GM23338 (cell line): ENCODE measurements around the gene NHERF1.

Source experiments
- CREB1 ChIP-seq: fragments of 250-450 bp; sonication (Bioruptor Pico); IDR thresholded peaks from 2 replicates; pipeline ENCODE4 v1.5.0; 2020; ENCODE audit warnings: low read depth, mild to moderate bottlenecking, moderate library complexity
- EZH2 ChIP-seq: fragments of 200-600 bp; sonication (generic); IDR thresholded peaks from one replicate; pipeline ENCODE4 v1.8.0; 2017; ENCODE audit warnings: antibody characterized with exemption, mild to moderate bottlenecking, low read depth; ENCODE audit not compliant: unreplicated experiment
- EZH2phosphoT487 ChIP-seq: fragments of 200-600 bp; sonication (generic); IDR thresholded peaks from one replicate; pipeline ENCODE4 v1.8.1; 2018; ENCODE audit warnings: antibody characterized with exemption; ENCODE audit not compliant: unreplicated experiment
- JUNB ChIP-seq: IDR thresholded peaks from one replicate; pipeline ENCODE4 v1.6.1; 2016; ENCODE audit warnings: antibody characterized with exemption; ENCODE audit not compliant: unreplicated experiment
- NANOG ChIP-seq: IDR thresholded peaks from 2 replicates; pipeline ENCODE4 v1.6.1; 2016; ENCODE audit warnings: antibody characterized with exemption, borderline replicate concordance
- POLR2AphosphoS5 ChIP-seq: IDR thresholded peaks from 2 replicates; pipeline ENCODE4 v1.6.1; 2016; ENCODE audit warnings: antibody characterized with exemption, low read depth
- STAT1 ChIP-seq: IDR thresholded peaks from one replicate; pipeline ENCODE4 v1.6.1; 2016; ENCODE audit warnings: antibody characterized with exemption; ENCODE audit not compliant: unreplicated experiment
- ZNF114 ChIP-seq: fragments of 250-450 bp; sonication (Bioruptor Pico); IDR thresholded peaks from 2 replicates; pipeline ENCODE4 v1.5.0; 2020; ENCODE audit warnings: mild to moderate bottlenecking, moderate library complexity
- TF ChIP-seq, protein P1 (sequence below), 2 experiments: fragments of 200-600 bp in 1 of 2; sonication (generic) in 1 of 2; conservative IDR thresholded peaks; 2 replicates each; pipeline versions ENCODE4 v1.5.1 to v1.6.1; 2016 to 2017; ENCODE audit warnings: antibody characterized with exemption in 2 of 2, low read depth in 2 of 2, mild to moderate bottlenecking in 2 of 2, moderate library complexity in 1 of 2
- TF ChIP-seq, protein P2 (sequence below): IDR thresholded peaks from one replicate; pipeline ENCODE4 v1.6.1; 2018; ENCODE audit warnings: antibody characterized with exemption; ENCODE audit not compliant: unreplicated experiment
- TF ChIP-seq, protein P3 (sequence below): IDR thresholded peaks from 2 replicates; pipeline ENCODE4 v1.6.1; 2016; ENCODE audit warnings: antibody characterized with exemption
- TF ChIP-seq, protein P4 (sequence below): fragments of 250-450 bp; sonication (Bioruptor Pico); IDR thresholded peaks from 2 replicates; pipeline ENCODE4 v1.5.0; 2020; ENCODE audit warnings: mild to moderate bottlenecking, moderate library complexity

DNA sequence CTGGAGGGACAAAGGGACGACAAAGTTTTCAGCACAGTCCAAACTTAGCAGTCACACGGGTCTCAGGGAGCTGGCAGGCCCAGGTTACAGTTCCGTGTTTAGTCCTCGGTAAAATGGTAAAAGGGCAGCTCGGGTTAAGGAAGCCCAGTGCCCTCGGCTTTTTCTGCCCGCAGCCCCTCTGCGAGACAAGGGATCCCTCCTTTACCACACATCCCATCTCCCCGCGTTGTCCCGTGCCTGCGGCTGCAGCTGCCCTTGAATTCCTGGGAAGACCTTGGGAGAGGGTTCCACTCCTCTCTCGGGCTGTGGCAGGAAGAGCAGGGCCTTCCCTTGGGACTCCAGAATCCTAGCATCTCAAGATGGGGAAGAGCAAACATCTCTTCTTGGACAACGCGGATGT is 18.6 kb upstream of the NHERF1 start:
- TF ChIP-seq POLR2AphosphoS5 (no peak), EZH2 (no peak), EZH2phosphoT487 (no peak), CREB1 (CRISPR knock-in tag) (no peak), STAT1 (no peak), JUNB (no peak), ZNF114 (CRISPR knock-in tag) (no peak), NANOG (no peak)
- TF ChIP-seq, protein P1, sequence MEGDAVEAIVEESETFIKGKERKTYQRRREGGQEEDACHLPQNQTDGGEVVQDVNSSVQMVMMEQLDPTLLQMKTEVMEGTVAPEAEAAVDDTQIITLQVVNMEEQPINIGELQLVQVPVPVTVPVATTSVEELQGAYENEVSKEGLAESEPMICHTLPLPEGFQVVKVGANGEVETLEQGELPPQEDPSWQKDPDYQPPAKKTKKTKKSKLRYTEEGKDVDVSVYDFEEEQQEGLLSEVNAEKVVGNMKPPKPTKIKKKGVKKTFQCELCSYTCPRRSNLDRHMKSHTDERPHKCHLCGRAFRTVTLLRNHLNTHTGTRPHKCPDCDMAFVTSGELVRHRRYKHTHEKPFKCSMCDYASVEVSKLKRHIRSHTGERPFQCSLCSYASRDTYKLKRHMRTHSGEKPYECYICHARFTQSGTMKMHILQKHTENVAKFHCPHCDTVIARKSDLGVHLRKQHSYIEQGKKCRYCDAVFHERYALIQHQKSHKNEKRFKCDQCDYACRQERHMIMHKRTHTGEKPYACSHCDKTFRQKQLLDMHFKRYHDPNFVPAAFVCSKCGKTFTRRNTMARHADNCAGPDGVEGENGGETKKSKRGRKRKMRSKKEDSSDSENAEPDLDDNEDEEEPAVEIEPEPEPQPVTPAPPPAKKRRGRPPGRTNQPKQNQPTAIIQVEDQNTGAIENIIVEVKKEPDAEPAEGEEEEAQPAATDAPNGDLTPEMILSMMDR (conservative IDR thresholded peaks at IDR 0.05; ENCODE audit: low read depth in 2 of 2), result no peak
- TF ChIP-seq, protein P2, sequence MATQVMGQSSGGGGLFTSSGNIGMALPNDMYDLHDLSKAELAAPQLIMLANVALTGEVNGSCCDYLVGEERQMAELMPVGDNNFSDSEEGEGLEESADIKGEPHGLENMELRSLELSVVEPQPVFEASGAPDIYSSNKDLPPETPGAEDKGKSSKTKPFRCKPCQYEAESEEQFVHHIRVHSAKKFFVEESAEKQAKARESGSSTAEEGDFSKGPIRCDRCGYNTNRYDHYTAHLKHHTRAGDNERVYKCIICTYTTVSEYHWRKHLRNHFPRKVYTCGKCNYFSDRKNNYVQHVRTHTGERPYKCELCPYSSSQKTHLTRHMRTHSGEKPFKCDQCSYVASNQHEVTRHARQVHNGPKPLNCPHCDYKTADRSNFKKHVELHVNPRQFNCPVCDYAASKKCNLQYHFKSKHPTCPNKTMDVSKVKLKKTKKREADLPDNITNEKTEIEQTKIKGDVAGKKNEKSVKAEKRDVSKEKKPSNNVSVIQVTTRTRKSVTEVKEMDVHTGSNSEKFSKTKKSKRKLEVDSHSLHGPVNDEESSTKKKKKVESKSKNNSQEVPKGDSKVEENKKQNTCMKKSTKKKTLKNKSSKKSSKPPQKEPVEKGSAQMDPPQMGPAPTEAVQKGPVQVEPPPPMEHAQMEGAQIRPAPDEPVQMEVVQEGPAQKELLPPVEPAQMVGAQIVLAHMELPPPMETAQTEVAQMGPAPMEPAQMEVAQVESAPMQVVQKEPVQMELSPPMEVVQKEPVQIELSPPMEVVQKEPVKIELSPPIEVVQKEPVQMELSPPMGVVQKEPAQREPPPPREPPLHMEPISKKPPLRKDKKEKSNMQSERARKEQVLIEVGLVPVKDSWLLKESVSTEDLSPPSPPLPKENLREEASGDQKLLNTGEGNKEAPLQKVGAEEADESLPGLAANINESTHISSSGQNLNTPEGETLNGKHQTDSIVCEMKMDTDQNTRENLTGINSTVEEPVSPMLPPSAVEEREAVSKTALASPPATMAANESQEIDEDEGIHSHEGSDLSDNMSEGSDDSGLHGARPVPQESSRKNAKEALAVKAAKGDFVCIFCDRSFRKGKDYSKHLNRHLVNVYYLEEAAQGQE, result no peak
- TF ChIP-seq, protein P3, sequence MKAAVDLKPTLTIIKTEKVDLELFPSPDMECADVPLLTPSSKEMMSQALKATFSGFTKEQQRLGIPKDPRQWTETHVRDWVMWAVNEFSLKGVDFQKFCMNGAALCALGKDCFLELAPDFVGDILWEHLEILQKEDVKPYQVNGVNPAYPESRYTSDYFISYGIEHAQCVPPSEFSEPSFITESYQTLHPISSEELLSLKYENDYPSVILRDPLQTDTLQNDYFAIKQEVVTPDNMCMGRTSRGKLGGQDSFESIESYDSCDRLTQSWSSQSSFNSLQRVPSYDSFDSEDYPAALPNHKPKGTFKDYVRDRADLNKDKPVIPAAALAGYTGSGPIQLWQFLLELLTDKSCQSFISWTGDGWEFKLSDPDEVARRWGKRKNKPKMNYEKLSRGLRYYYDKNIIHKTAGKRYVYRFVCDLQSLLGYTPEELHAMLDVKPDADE, result no peak
- TF ChIP-seq, protein P4, sequence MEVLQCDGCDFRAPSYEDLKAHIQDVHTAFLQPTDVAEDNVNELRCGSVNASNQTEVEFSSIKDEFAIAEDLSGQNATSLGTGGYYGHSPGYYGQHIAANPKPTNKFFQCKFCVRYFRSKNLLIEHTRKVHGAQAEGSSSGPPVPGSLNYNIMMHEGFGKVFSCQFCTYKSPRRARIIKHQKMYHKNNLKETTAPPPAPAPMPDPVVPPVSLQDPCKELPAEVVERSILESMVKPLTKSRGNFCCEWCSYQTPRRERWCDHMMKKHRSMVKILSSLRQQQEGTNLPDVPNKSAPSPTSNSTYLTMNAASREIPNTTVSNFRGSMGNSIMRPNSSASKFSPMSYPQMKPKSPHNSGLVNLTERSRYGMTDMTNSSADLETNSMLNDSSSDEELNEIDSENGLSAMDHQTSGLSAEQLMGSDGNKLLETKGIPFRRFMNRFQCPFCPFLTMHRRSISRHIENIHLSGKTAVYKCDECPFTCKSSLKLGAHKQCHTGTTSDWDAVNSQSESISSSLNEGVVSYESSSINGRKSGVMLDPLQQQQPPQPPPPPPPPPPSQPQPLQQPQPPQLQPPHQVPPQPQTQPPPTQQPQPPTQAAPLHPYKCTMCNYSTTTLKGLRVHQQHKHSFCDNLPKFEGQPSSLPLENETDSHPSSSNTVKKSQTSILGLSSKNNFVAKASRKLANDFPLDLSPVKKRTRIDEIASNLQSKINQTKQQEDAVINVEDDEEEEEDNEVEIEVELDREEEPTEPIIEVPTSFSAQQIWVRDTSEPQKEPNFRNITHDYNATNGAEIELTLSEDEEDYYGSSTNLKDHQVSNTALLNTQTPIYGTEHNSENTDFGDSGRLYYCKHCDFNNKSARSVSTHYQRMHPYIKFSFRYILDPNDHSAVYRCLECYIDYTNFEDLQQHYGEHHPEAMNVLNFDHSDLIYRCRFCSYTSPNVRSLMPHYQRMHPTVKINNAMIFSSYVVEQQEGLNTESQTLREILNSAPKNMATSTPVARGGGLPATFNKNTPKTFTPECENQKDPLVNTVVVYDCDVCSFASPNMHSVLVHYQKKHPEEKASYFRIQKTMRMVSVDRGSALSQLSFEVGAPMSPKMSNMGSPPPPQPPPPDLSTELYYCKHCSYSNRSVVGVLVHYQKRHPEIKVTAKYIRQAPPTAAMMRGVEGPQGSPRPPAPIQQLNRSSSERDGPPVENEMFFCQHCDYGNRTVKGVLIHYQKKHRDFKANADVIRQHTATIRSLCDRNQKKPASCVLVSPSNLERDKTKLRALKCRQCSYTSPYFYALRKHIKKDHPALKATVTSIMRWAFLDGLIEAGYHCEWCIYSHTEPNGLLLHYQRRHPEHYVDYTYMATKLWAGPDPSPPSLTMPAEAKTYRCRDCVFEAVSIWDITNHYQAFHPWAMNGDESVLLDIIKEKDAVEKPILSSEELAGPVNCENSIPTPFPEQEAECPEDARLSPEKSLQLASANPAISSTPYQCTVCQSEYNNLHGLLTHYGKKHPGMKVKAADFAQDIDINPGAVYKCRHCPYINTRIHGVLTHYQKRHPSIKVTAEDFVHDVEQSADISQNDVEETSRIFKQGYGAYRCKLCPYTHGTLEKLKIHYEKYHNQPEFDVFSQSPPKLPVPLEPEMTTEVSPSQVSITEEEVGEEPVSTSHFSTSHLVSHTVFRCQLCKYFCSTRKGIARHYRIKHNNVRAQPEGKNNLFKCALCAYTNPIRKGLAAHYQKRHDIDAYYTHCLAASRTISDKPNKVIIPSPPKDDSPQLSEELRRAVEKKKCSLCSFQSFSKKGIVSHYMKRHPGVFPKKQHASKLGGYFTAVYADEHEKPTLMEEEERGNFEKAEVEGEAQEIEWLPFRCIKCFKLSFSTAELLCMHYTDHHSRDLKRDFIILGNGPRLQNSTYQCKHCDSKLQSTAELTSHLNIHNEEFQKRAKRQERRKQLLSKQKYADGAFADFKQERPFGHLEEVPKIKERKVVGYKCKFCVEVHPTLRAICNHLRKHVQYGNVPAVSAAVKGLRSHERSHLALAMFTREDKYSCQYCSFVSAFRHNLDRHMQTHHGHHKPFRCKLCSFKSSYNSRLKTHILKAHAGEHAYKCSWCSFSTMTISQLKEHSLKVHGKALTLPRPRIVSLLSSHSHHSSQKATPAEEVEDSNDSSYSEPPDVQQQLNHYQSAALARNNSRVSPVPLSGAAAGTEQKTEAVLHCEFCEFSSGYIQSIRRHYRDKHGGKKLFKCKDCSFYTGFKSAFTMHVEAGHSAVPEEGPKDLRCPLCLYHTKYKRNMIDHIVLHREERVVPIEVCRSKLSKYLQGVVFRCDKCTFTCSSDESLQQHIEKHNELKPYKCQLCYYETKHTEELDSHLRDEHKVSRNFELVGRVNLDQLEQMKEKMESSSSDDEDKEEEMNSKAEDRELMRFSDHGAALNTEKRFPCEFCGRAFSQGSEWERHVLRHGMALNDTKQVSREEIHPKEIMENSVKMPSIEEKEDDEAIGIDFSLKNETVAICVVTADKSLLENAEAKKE (CRISPR knock-in tag), result no peak
